ENCODE results near the gene SMIM21.

SMIM21 gene

DNA sequence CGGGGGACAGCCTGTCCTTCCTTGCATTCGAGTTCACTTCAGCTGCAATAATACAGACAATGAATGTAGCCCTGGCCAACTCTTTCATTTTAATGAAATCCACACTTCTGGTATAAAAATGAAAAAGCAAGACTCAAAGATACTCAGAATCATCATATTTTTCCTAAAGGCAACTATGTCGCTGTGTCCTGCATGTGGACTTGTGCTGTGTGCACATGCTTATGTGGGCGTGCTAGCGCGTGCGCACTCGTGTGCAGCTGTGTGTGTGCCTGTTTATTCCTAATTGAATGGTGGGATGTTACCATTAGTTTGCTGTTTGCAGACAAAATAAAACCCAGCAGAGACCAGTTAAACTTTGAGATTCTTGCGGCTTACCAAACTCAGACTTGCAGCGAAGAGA lies 49.6 kb downstream of the SMIM21 start:
- TF ChIP-seq, protein P1, sequence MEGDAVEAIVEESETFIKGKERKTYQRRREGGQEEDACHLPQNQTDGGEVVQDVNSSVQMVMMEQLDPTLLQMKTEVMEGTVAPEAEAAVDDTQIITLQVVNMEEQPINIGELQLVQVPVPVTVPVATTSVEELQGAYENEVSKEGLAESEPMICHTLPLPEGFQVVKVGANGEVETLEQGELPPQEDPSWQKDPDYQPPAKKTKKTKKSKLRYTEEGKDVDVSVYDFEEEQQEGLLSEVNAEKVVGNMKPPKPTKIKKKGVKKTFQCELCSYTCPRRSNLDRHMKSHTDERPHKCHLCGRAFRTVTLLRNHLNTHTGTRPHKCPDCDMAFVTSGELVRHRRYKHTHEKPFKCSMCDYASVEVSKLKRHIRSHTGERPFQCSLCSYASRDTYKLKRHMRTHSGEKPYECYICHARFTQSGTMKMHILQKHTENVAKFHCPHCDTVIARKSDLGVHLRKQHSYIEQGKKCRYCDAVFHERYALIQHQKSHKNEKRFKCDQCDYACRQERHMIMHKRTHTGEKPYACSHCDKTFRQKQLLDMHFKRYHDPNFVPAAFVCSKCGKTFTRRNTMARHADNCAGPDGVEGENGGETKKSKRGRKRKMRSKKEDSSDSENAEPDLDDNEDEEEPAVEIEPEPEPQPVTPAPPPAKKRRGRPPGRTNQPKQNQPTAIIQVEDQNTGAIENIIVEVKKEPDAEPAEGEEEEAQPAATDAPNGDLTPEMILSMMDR (IDR thresholded peaks at IDR 0.05; ENCODE audit: low read depth, low read length): no peak
- no peak overlapping the region for H3K4me3 ChIP-seq (ENCODE audit: low read depth, low read length)

DNA sequence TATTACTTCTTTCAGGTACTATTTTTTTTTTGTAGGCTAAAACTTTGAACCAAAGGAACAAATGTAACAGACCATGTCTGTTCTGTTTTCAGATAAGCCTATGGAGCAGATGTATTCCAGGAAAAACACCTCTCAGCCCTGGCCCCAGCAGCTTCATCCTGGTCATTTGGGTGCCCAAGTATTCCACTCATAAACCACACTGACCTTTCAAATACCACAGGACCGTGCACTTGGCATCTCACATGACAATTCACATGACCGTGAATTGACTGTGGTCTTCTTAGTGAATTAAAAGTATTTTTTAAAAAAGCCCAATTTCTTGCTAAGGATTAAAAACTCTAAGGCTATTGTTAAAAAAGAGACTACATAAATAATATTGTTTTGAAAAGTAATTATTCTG lies 50.2 kb downstream of the SMIM21 start:
- TF ChIP-seq, protein P1 (IDR thresholded peaks at IDR 0.05; ENCODE audit: low read depth, low read length): no peak
- no peak overlapping the region for H3K4me3 ChIP-seq (ENCODE audit: low read depth, low read length)

DNA sequence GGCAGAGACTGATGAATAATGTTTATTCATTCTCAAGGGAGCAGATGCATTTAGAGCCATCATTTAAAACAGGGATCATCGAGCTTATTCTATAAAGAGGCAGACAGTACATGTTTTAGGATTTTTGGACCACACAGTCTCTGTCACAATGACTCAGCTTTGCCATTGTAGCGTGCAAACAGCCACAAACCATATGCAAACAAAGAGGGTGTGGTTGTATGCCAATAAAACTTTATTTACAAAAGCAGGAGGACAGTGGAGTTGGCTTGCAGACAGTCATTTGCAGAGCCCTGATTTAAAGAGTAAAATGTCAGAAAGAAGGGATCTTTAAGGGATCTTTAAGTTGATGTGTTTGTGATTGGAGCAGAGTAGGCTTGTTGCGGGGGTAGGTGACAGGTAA lies 51.5 kb downstream of the SMIM21 start:
- TF ChIP-seq, protein P1 (IDR thresholded peaks at IDR 0.05; ENCODE audit: low read depth, low read length): no peak
- H3K4me3 ChIP-seq (ENCODE audit: low read depth, low read length): no peak overlapping the region

DNA sequence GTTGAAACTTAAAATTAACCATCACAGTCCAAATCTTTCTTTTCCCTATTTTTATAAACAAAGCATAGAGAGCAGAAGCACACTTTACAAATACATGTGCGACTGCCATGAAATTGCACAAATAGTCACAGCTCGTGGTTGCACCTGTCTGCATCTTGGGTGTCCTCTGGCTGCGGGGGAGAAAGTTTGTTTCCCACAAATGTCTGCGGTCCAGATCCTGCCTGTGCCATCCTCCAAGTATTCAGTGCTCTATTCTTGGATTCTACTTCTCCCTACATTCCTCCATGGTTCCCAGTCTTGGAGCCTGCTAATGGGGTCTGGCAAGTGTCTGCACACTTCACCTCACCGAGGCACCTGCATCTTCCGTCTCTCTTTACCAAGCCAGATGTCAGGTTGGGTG lies 52.2 kb downstream of the SMIM21 start:
- no peak overlapping the region for H3K4me3 ChIP-seq (ENCODE audit: low read depth, low read length)
- TF ChIP-seq, protein P1 (IDR thresholded peaks at IDR 0.05; ENCODE audit: low read depth, low read length): no peak

DNA sequence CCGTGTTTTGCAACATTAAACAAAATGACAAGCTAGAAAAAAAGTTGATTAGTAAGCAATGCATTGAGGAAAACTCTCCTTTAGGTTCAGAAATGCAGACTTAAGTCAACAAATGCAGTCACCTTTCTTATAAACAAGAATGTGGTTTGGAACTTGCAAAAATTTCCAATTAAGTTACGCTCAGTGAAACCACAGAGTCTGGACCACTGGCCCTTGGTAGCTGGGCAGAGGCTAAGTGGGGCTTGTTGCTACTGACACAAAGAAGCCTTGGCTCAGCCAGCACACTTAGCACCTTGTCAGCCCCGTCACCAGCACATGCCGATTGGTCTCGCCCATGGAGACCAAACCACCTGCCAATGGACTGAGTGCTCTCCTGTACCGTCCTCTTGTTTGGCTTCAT lies 53.0 kb downstream of the SMIM21 start:
- TF ChIP-seq, protein P1 (IDR thresholded peaks at IDR 0.05; ENCODE audit: low read depth, low read length): no peak
- H3K4me3 ChIP-seq (ENCODE audit: low read depth, low read length): no peak overlapping the region

DNA sequence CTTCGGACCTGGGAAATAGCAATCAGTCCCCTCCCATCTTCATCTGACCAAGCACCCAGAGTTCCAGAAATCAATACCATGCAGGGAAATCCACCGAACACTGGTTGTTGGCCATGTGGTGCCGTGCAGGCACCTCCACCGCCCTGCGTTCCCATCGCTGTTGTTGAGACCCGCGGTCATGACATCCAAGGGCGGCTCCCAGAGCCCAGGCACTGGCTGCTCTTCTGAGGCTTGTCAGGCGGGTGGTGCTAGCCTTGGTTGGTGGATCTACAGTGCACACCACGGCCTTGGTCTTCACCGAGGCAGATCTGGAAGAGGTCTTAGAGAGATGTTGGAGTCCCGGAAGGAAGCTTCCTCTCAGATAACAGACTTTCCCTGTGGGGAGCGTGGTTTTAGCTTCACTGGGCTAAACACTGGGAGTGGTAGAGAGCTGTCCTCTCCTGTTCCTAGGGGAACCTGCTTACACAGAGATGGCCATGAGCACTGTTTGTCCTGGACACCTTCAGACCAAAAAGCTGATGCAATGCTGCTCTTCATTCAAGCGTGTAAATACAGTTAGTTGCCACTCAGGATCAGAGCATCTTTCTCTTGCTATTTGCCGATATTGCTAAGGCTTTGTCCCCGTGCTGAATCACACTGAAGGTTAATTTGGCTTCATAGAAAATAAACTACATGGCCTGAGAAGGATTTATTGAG lies 58.3 kb downstream of the SMIM21 start:
- TF ChIP-seq, protein P1 (IDR thresholded peaks at IDR 0.05; ENCODE audit: low read depth, low read length): no peak
- no peak overlapping the region for H3K4me3 ChIP-seq (ENCODE audit: low read depth, low read length)

DNA sequence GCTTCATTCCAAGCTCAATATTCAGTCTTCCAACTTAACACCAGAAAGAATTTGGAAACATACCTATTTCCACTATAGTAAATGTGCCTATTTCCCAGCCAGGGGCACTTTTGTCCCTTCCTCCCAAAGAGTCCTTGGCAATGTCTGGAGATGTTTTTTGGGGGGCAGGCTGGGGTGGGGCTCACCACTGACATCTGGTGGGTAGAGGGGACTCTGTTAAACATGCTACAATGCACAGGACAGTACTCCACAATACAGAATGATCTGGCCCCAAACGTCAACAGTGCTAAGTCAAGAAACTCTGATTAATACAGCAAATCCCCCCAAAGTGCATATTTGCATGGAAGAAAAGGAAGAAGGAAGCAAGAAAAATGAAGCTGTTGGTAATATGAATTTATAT lies 61.7 kb downstream of the SMIM21 start:
- H3K4me3 ChIP-seq (ENCODE audit: low read depth, low read length): no peak overlapping the region
- TF ChIP-seq, protein P1 (IDR thresholded peaks at IDR 0.05; ENCODE audit: low read depth, low read length): no peak
